HG02852 (cell line): ENCODE measurements around the gene SENP2.

Source experiments
- ATAC-seq: cut with Tn5 transposase; IDR thresholded peaks from one replicate; pipeline ENCODE4 v1.9.1; 2021; ENCODE audit warnings: mild to moderate bottlenecking, moderate library complexity; ENCODE audit not compliant: unreplicated experiment

The SENP2 gene

DNA sequence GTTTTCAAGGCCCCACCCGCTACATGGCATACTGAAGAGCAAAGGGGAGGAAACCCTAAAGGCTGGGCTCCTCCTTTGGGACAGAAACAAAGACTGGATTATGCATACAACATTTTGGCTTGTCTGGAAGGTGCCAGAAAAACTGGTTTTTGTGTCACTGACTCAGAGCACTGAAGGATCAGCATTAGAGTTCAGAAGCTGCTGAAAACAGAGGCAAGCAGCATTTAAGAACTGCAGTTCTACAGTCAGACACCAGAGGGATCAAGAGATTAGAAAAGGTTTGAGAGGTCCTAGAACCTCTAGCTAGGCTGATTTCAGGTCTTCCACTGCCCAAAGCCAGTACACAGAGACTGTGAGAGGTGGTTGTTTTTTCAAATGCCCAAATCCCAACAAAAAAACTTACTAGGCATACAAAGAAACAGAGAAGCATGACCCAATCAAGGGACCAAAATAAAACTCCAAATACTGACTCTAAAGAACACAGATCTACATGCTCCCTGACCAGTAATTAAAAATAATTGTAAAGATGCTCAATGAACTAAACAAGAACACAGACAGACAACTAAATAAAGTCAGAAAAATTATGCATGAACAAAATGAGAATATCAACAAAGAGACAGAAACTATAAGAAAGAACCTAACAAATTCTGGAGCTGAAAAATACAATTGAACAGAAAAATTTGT, 91.2 kb downstream of the SENP2 start:
- ATAC-seq: no peak

DNA sequence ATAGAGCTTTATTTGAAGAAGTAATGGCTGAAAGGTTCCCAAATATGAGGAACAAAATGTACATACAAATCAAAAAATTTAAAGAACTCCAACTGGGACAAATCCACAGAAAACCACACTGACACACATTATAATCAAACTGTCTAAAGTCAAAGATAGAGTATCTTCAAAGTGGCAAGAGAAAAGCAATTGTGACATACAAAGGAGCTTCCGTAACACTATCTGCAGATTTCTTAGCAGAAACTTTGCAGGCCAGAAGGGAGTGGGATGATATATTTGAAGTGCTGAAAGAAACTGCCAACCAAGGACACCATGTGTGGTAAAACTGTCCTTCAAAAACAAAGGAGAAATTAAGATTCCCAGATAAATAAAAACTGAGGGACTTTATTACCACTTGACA, 91.9 kb downstream of the SENP2 start:
- no peak for ATAC-seq

DNA sequence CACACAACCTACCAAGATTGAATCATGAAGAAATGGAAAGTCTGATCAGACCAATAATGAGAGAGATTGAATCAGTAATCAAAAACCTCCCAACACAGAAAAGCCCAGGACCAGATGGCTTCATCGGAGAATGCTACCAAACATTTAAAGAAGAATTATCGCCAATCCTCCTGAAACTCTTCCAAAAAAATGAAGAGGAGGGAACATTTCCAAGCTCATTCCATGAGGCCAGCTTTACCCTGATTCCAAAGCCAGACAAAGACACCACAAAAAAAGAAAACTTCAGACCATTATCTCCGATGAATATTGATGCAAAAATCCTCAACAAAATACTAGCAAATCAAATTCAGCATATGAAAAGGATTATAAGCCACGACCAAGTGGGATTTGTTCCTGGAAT, 94.1 kb downstream of the SENP2 start:
- ATAC-seq: no peak
